Hair follicle dermal papilla cell (primary cell): ENCODE measurements around the gene PDZD7. TPM values are rescaled to one million over a fixed set of nuclear protein-coding genes. Genes with fewer than 3 reads are reported as not detected.

Experiments
- small RNA-seq: library from RNA; depleted of rRNA; stranded (forward); fragments of <200 nt; gene quantifications from one replicate; pipeline ENCODE3, GENCODE V24; 2012
- total RNA-seq: library from RNA; depleted of rRNA; stranded (reverse); fragments of >200 nt; gene quantifications from 2 replicates; pipeline ENCODE4 v1.2.3, GENCODE V29; 2012

PDZD7 gene
- 1.5 and 2.1 TPM in 2 replicates for total RNA-seq

GRCh38 chr10:101031128-101031795 lies at the start of gene PDZD7, which contains the start of gene SFXN3:
Gene PDZD7, minus strand, starts transcription at chr10:101031129. Its CDS starts 910 bp downstream, at chr10:101030219.
Gene SFXN3, plus strand, starts transcription at chr10:101031234. Its CDS starts 3,461 bp downstream, at chr10:101034695.

GRCh38 chr10:101061624-101062231 lies 30.8 kb upstream of the PDZD7 start, which contains the start of gene KAZALD1:
Gene KAZALD1, plus strand, starts transcription at chr10:101061989. Its CDS starts 604 bp downstream, at chr10:101062593.

GRCh38 chr10:100999742-101000126 lies 31.2 kb downstream of the PDZD7 start, which contains the start of gene LZTS2:
Gene LZTS2, plus strand, starts transcription at chr10:100999808. Its CDS starts 2,731 bp downstream, at chr10:101002539.

GRCh38 chr10:100986952-100987684 lies 43.8 kb downstream of the PDZD7 start, which contains the start of the genes MRPL43 and TWNK:
Gene MRPL43, minus strand, starts transcription at chr10:100987497. Its CDS starts 54 bp downstream, at chr10:100987443.
Gene TWNK, plus strand, starts transcription at chr10:100987543. Its CDS starts 668 bp downstream, at chr10:100988211.

GRCh38 chr10:100969187-100970075 lies 61.5 kb downstream of the PDZD7 start, which contains the start of gene SEMA4G:
Gene SEMA4G, plus strand, starts transcription at chr10:100969504. Its CDS starts 3,409 bp downstream, at chr10:100972913.

Small RNA genes within 50 kb of the gene (small RNA-seq; reads per million reads assigned to genes)
- not detected for gene MIR608

Other genes with a start within 250 kb of the PDZD7 start
- gene SLF2, start 118.2 kb downstream of the PDZD7 start, total RNA-seq: 28.8 and 34.7 TPM in 2 replicates
- gene SEMA4G, start 61.6 kb downstream of the PDZD7 start, total RNA-seq: 0.85 and 1.8 TPM in 2 replicates
- gene MRPL43, start 43.6 kb downstream of the PDZD7 start, total RNA-seq: 57.1 and 58.2 TPM in 2 replicates
- gene TWNK, start 43.6 kb downstream of the PDZD7 start, total RNA-seq: 3.0 and 5.2 TPM in 2 replicates
- 122 and 130 TPM in 2 replicates for gene LZTS2, start 31.3 kb downstream of the PDZD7 start, total RNA-seq
- 113 and 121 TPM in 2 replicates for gene SFXN3, start 105 bp upstream of the PDZD7 start, total RNA-seq
- gene KAZALD1, start 30.9 kb upstream of the PDZD7 start, total RNA-seq: 9.1 and 9.7 TPM in 2 replicates
- gene TLX1, start 100.2 kb upstream of the PDZD7 start, total RNA-seq: not detected in 2 replicates
- not detected in 2 replicates for gene LBX1, start 198.3 kb upstream of the PDZD7 start, total RNA-seq